Measurements from ENCODE around the gene RAD51B. TPM values are rescaled to one million over a fixed set of nuclear protein-coding genes. Genes with fewer than 3 reads are reported as not detected.

RAD51B gene
- polyA plus RNA-seq, 3 donors: 3.6 to 11.6 (median 9.4) TPM

DNA sequence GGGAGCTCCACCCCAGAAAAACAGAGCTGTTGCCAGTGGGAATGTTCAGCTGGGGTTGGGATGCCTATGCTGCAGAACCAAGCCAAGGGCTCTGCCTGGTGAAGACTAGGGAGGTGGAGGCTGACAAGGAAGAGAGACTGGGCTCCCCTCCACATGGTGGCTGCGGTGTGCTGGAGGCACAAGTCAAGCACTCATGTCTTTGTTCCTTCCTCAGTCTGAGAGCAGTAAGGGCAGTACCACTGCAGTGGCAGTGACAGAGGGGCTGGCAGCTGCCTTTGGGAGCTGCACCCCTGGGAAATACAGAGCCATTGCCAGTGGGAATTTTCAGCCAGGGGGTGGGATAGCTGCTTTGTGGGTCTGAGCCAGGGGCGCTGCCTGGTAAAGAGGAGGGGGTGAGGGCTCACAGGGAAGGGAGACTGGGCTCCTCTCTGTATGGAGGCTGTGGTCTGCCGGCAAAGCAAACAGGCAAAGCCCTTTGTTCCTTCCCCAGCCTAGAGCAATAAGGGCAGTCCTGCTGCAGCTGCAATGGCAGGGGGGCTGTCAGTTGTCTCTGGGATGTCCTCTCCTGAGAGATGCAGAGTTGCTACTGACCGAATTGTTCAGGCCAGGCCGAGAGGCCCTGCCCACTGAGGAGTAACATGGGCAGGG, 255.9 kb downstream of the RAD51B start:
- intact Hi-C loops (cut with micrococcal nuclease): no loop called here
- Histone ChIP-seq H3K4me1 (ENCODE audit: control insufficient read depth in 1 of 2, insufficient read depth in 2 of 2, low read length in 2 of 2) (no peaks in the 10 kb centered on the region), H3K9me3 (replicated peaks in 1 of 2; ENCODE audit: control insufficient read depth in 1 of 2, insufficient read depth in 1 of 2, low read length in 2 of 2) (peaks cover 0 to 4% of the 10 kb centered on the region in 2 donors), H2AFZ (ENCODE audit: insufficient read depth, low read depth, low read length, poor library complexity, severe bottlenecking) (no peak overlapping the region), H3K4me2 (replicated peaks; ENCODE audit: extremely low read depth, low read length, poor library complexity, severe bottlenecking) (no peak overlapping the region), H3K27ac (ENCODE audit: low read depth in 1 of 2, low read length in 2 of 2) (no peak overlapping the region), H3K9ac (ENCODE audit: insufficient read depth, low read length, poor library complexity, severe bottlenecking) (no peak overlapping the region), H4K20me1 (ENCODE audit: insufficient read depth, low read length) (no peaks in the 10 kb centered on the region), H3K27me3 (ENCODE audit: control insufficient read depth in 2 of 2, insufficient read depth in 2 of 2, low read length in 2 of 2) (no peaks in the 10 kb centered on the region), H3K36me3 (replicated peaks in 1 of 2; ENCODE audit: control insufficient read depth in 1 of 2, insufficient read depth in 2 of 2, low read length in 2 of 2) (no peaks in the 10 kb centered on the region), H3K79me2 (ENCODE audit: insufficient read depth, low read length) (no peaks in the 10 kb centered on the region), H3K4me3 (replicated peaks in 1 of 3; ENCODE audit: low read depth in 2 of 3, low read length in 3 of 3) (no peak overlapping the region)
- Mint-ChIP-seq H3K4me1 (no peaks in the 10 kb centered on the region), H3K4me3 (no peak overlapping the region), H3K27me3 (ENCODE audit: low read depth in 3 of 3) (no peaks in the 10 kb centered on the region), H3K9me3 (peaks cover 7 to 33% (median 18%) of the 10 kb centered on the region in 7 donors), H3K36me3 (peaks cover 5 to 6% of the 10 kb centered on the region in 2 donors), H3K27ac (peak overlapping the region in 2 of 7 donors; percentile 8 to 83)
- 100% methylated on average over 2 of the region's 5 CpGs for WGBS (ENCODE audit: insufficient coverage)
- no peak for DNase-seq
- TF ChIP-seq, protein P1, sequence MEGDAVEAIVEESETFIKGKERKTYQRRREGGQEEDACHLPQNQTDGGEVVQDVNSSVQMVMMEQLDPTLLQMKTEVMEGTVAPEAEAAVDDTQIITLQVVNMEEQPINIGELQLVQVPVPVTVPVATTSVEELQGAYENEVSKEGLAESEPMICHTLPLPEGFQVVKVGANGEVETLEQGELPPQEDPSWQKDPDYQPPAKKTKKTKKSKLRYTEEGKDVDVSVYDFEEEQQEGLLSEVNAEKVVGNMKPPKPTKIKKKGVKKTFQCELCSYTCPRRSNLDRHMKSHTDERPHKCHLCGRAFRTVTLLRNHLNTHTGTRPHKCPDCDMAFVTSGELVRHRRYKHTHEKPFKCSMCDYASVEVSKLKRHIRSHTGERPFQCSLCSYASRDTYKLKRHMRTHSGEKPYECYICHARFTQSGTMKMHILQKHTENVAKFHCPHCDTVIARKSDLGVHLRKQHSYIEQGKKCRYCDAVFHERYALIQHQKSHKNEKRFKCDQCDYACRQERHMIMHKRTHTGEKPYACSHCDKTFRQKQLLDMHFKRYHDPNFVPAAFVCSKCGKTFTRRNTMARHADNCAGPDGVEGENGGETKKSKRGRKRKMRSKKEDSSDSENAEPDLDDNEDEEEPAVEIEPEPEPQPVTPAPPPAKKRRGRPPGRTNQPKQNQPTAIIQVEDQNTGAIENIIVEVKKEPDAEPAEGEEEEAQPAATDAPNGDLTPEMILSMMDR (IDR thresholded peaks at IDR 0.05): no peak

DNA sequence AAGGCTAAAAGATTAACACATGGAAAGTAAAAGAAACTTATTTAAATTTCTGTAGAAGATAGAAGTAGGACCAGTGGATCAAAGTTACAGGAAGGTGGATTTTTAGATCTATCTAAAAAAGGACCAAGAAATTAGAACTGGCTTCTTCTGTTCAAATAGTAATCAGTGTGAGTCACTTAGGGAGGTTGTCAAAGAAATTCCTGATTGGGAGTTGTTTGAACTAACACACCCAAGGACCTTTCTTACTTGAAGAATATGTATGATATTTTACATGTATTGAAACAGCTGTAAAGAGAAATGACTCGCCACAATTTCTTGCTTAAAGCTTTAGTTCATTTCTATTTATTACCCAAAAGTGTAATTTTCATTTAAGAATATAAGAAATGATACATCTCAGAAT, 256.9 kb downstream of the RAD51B start:
- Histone ChIP-seq H3K79me2 (ENCODE audit: insufficient read depth, low read length) (no peaks in the 10 kb centered on the region), H4K20me1 (ENCODE audit: insufficient read depth, low read length) (no peaks in the 10 kb centered on the region)
- no peak overlapping the region for H3K27ac Mint-ChIP-seq

More for the DNA sequence above, 256.9 kb downstream of the RAD51B start:
- Mint-ChIP-seq H3K4me1 (peaks cover 4% of the 10 kb centered on the region), H3K4me3 (no peak overlapping the region), H3K36me3 (peaks cover 4 to 5% of the 10 kb centered on the region in 2 donors), H3K9me3 (peaks cover 4 to 24% (median 15%) of the 10 kb centered on the region in 7 donors), H3K27me3 (ENCODE audit: low read depth in 3 of 3) (no peaks in the 10 kb centered on the region)
- Histone ChIP-seq H3K4me1 (ENCODE audit: control insufficient read depth in 1 of 2, insufficient read depth in 2 of 2, low read length in 2 of 2) (no peaks in the 10 kb centered on the region), H3K36me3 (replicated peaks in 1 of 2; ENCODE audit: control insufficient read depth in 1 of 2, insufficient read depth in 2 of 2, low read length in 2 of 2) (no peaks in the 10 kb centered on the region), H3K9ac (ENCODE audit: insufficient read depth, low read length, poor library complexity, severe bottlenecking) (no peak overlapping the region), H2AFZ (ENCODE audit: insufficient read depth, low read depth, low read length, poor library complexity, severe bottlenecking) (no peak overlapping the region), H3K27me3 (ENCODE audit: control insufficient read depth in 2 of 2, insufficient read depth in 2 of 2, low read length in 2 of 2) (no peaks in the 10 kb centered on the region), H3K9me3 (replicated peaks in 1 of 2; ENCODE audit: control insufficient read depth in 1 of 2, insufficient read depth in 1 of 2, low read length in 2 of 2) (peaks cover 0 to 4% of the 10 kb centered on the region in 2 donors), H3K4me2 (replicated peaks; ENCODE audit: extremely low read depth, low read length, poor library complexity, severe bottlenecking) (no peak overlapping the region), H3K27ac (ENCODE audit: low read depth in 1 of 2, low read length in 2 of 2) (no peak overlapping the region), H3K4me3 (replicated peaks in 1 of 3; ENCODE audit: low read depth in 2 of 3, low read length in 3 of 3) (no peak overlapping the region)
- TF ChIP-seq, protein P1 (IDR thresholded peaks at IDR 0.05): no peak
- no peak for DNase-seq
- intact Hi-C loops (cut with micrococcal nuclease): no loop called here
- WGBS (ENCODE audit: insufficient coverage): no CpG with 5 or more reads among the region's 1 CpG
